B cell (primary cell): ENCODE results near the gene NPVF. TPM values are rescaled to one million over a fixed set of nuclear protein-coding genes. Genes with fewer than 3 reads are reported as not detected.

Experiments
- ATAC-seq: fragments of 200-7000 bp; cut with Tn5 transposase; one replicate; pipeline ENCODE4 v1.10.0; 2021; ENCODE audit warnings: low read depth, mild to moderate bottlenecking, moderate number of reproducible peaks, moderate library complexity
- CTCF ChIA-PET: fragments of 350-600 bp; sonication (Branson Sonifier 250); formaldehyde crosslinking; loops from one replicate; lab custom pipeline; 2021; ENCODE audit warnings: antibody characterized with exemption, inconsistent platforms; lab: Charles Lee
- POLR2A ChIA-PET: fragments of 350-600 bp; sonication (Branson Sonifier 250); formaldehyde crosslinking; loops from one replicate; lab custom pipeline; 2021; ENCODE audit warnings: antibody characterized with exemption; lab: Charles Lee
- DNase-seq: peaks from one replicate; pipeline ENCODE4 v3.0.0; 2013
- H2AFZ ChIP-seq: 2 replicates; pipeline ENCODE4 v1.6.1; 2012; ENCODE audit warnings: mild to moderate bottlenecking, low read depth, low read length; ENCODE audit not compliant: insufficient read depth, poor library complexity, severe bottlenecking
- H3K27ac ChIP-seq, 2 donors: 1 replicate in 1 of 2; 2 replicates in 1 of 2; pipeline ENCODE4 v1.5.1; 2012 to 2013; ENCODE audit warnings: low read length in 2 of 2, mild to moderate bottlenecking in 2 of 2, moderate library complexity in 1 of 2
- H3K27me3 ChIP-seq, 4 experiments: fragments of 200-600 bp in 1 of 4; sonication (generic) in 1 of 4; replicated peaks in 1 of 4; 1 replicate in 2 of 4; 2 replicates in 2 of 4; pipeline versions ENCODE4 v1.6.1 to v1.7.0; 2013 to 2016; ENCODE audit warnings: low read length in 3 of 4, mild to moderate bottlenecking in 2 of 4, mixed read lengths in 1 of 4, moderate library complexity in 1 of 4; ENCODE audit not compliant: insufficient read depth in 4 of 4, control insufficient read depth in 3 of 4; ENCODE audit errors: control extremely low read depth in 1 of 4
- H3K36me3 ChIP-seq, 2 experiments: replicated peaks in 1 of 2; 1 replicate in 1 of 2; 2 replicates in 1 of 2; pipeline versions ENCODE4 v1.6.1 to v1.7.1; 2013; ENCODE audit warnings: low read length in 1 of 2; ENCODE audit not compliant: insufficient read depth in 2 of 2, control insufficient read depth in 1 of 2; ENCODE audit errors: control extremely low read depth in 1 of 2, extremely low read depth in 1 of 2
- H3K4me1 ChIP-seq, 2 donors: fragments of 200-600 bp in 1 of 2; sonication (generic) in 1 of 2; 1 replicate in 1 of 2; 2 replicates in 1 of 2; pipeline versions ENCODE4 v1.5.1 to v1.6.1; 2013 to 2017; ENCODE audit warnings: low read length in 2 of 2; ENCODE audit not compliant: control insufficient read depth in 2 of 2, insufficient read depth in 2 of 2
- H3K4me2 ChIP-seq: replicated peaks from 2 replicates; pipeline ENCODE3; 2012; ENCODE audit warnings: mild to moderate bottlenecking, low read depth, low read length; ENCODE audit not compliant: poor library complexity, severe bottlenecking
- H3K4me3 ChIP-seq, 5 experiments: fragments of 200-600 bp in 1 of 5; sonication (generic) in 1 of 5; 1 replicate in 3 of 5; 2 replicates in 2 of 5; pipeline versions ENCODE4 v1.5.1 to v1.7.0; 2011 to 2016; ENCODE audit warnings: low read length in 4 of 5, mild to moderate bottlenecking in 4 of 5, low read depth in 2 of 5, control low read depth in 1 of 5, moderate library complexity in 1 of 5; ENCODE audit not compliant: insufficient read depth in 1 of 5; ENCODE audit errors: control extremely low read depth in 1 of 5, extremely low read depth in 1 of 5
- H3K79me2 ChIP-seq: fragments of 200-600 bp; sonication (generic); one replicate; pipeline ENCODE4 v1.6.0; 2016; ENCODE audit warnings: low read length; ENCODE audit not compliant: control insufficient read depth, insufficient read depth
- H3K9ac ChIP-seq: fragments of 200-600 bp; sonication (generic); 2 replicates; pipeline ENCODE4 v1.6.1; 2017; ENCODE audit warnings: mild to moderate bottlenecking, low read length, moderate library complexity
- H3K9me3 ChIP-seq, 3 donors: one replicate each; pipeline versions ENCODE4 v1.6.1 to v1.7.1; 2013; ENCODE audit warnings: low read length in 2 of 3; ENCODE audit not compliant: control insufficient read depth in 2 of 3, insufficient read depth in 1 of 3; ENCODE audit errors: control extremely low read depth in 1 of 3
- H4K20me1 ChIP-seq: 2 replicates; pipeline ENCODE4 v1.6.0; 2012; ENCODE audit warnings: mild to moderate bottlenecking, low read length; ENCODE audit not compliant: insufficient read depth, control insufficient read depth, poor library complexity, severe bottlenecking
- H3K27ac Mint-ChIP-seq: one replicate; pipeline ENCODE4 v1.8.0; 2021; ENCODE audit warnings: mixed read lengths
- H3K27me3 Mint-ChIP-seq: one replicate; pipeline ENCODE4 v1.8.0; 2021; ENCODE audit warnings: mixed read lengths
- H3K4me1 Mint-ChIP-seq: one replicate; pipeline ENCODE4 v1.8.0; 2021; ENCODE audit warnings: mixed read lengths
- H3K4me3 Mint-ChIP-seq: one replicate; pipeline ENCODE4 v1.8.0; 2021; ENCODE audit warnings: mixed read lengths
- H3K9me3 Mint-ChIP-seq: one replicate; pipeline ENCODE4 v1.8.0; 2022; ENCODE audit warnings: mixed read lengths; ENCODE audit not compliant: insufficient read depth
- CTCF ChIP-seq: fragments of 200-600 bp; IDR thresholded peaks from one replicate; pipeline ENCODE4 v1.8.0; 2022; ENCODE audit warnings: antibody characterized with exemption, mild to moderate bottlenecking
- EZH2 ChIP-seq: IDR thresholded peaks from 2 replicates; pipeline ENCODE4 v1.6.1; 2012; ENCODE audit warnings: borderline replicate concordance, low read depth, mild to moderate bottlenecking, moderate library complexity, low read length; ENCODE audit not compliant: insufficient read depth, poor library complexity, severe bottlenecking
- WGBS: methylation state at CpG from one replicate; pipeline ENCODE4 v1.1.5; 2013; ENCODE audit warnings: missing lambda C conversion rate; ENCODE audit not compliant: insufficient coverage; 5-methylcytosine and 5-hydroxymethylcytosine counted together
- intact Hi-C: fragments of 100-400 bp; cut with micrococcal nuclease; formaldehyde crosslinking; loops from one replicate; pipeline ENCODE4 v1.10.0; 2022
- polyA plus RNA-seq: library from polyadenylated mRNA; depleted of rRNA; stranded (reverse); fragments of >200 nt; gene quantifications from 2 replicates; pipeline ENCODE4 v1.2.3, GENCODE V29; 2012
- total RNA-seq, 2 donors: library from RNA; stranded (reverse); fragments of 120-200 nt in 1 of 2; gene quantifications; 1 replicate in 1 of 2; 2 replicates in 1 of 2; pipeline versions ENCODE4 v1.2.3 to v1.2.4, GENCODE V29; 2013 to 2022

NPVF gene
- total and polyA plus RNA-seq, 2 donors (not counting 1 experiment from before 2014, with no cell fraction given) = not detected

- H3K27ac ChIP-seq = no peak overlapping the region
- Mint-ChIP-seq H3K4me1 (peaks cover 10% of the 10 kb centered on the region), H3K27me3 (peaks cover 54% of the 10 kb centered on the region), H3K9me3 (no peaks in the 10 kb centered on the region), H3K4me3 (no peak overlapping the region), H3K27ac (no peak overlapping the region)
- no peak overlapping the region for H3K4me2 ChIP-seq
- DNase-seq (no peak), ATAC-seq (no peak)
- peaks cover 7 to 13% of the 10 kb centered on the region in 2 donors for H3K4me1 ChIP-seq
- no peaks in the 10 kb centered on the region for H3K36me3 ChIP-seq
- POLR2A ChIA-PET = no interaction called here
- H4K20me1 ChIP-seq = no peaks in the 10 kb centered on the region
- 96% methylated on average over 2 of the region's 5 CpGs for WGBS
- no peak overlapping the region for H3K4me3 ChIP-seq
- H3K27me3 ChIP-seq = peaks cover 0 to 35% (median 24%) of the 10 kb centered on the region in 4 experiments
- peaks cover 0 to 4% (median 0%) of the 10 kb centered on the region in 3 donors for H3K9me3 ChIP-seq
- H3K79me2 ChIP-seq = no peaks in the 10 kb centered on the region
- TF ChIP-seq CTCF = no peak
- TF ChIP-seq EZH2 = no peak
- intact Hi-C loops = no loop called here
- no peak overlapping the region for H3K9ac ChIP-seq
- CTCF ChIA-PET = no interaction called here
- no peak overlapping the region for H2AFZ ChIP-seq
These were observed 35.1 kb upstream of the NPVF start for GRCh38 chr7:25263337-25263736.

GRCh38 chr7:25262586-25262985 lies 34.3 kb upstream of the NPVF start:
- ChIA-PET CTCF (interaction anchor here (4.9 kb wide), 1 partner anchor 304 kb away, joined by 153 read pairs; no protein-coding TSS in a partner anchor), POLR2A (no interaction called here)
- ATAC-seq (no peak), DNase-seq (no peak)
- no CpG with 5 or more reads among the region's 4 CpGs for WGBS
- Histone ChIP-seq H4K20me1 (no peaks in the 10 kb centered on the region), H3K9me3 (peaks cover 0 to 4% (median 0%) of the 10 kb centered on the region in 3 donors), H3K4me3 (no peak overlapping the region), H3K36me3 (no peaks in the 10 kb centered on the region), H3K4me2 (no peak overlapping the region), H3K27ac (no peak overlapping the region), H3K4me1 (peaks cover 7 to 13% of the 10 kb centered on the region in 2 donors), H3K79me2 (no peaks in the 10 kb centered on the region), H2AFZ (no peak overlapping the region), H3K9ac (no peak overlapping the region), H3K27me3 (peaks cover 0 to 35% (median 24%) of the 10 kb centered on the region in 4 experiments)
- H3K27ac Mint-ChIP-seq = no peak overlapping the region
- H3K27me3 Mint-ChIP-seq = peaks cover 55% of the 10 kb centered on the region
- H3K9me3 Mint-ChIP-seq = no peaks in the 10 kb centered on the region
- TF ChIP-seq EZH2 (no peak), CTCF (no peak)
- peaks cover 10% of the 10 kb centered on the region for H3K4me1 Mint-ChIP-seq
- intact Hi-C loops = no loop called here
- no peak overlapping the region for H3K4me3 Mint-ChIP-seq
